Left lung (tissue), 10 donors: ENCODE results near the gene MMP21. TPM values are rescaled to one million over a fixed set of nuclear protein-coding genes. Genes with fewer than 3 reads are reported as not detected.

ENCODE experiments used
- ATAC-seq: fragments of 200-7000 bp; cut with Tn5 transposase; one replicate; pipeline ENCODE4 v1.9.1; 2020; ENCODE audit warnings: moderate library complexity
- DNase-seq, 4 donors: peaks; one replicate each; pipeline ENCODE4 v3.0.0-alpha.2; 2013 to 2020
- H3K27ac ChIP-seq, 2 donors: fragments of 200-600 bp; sonication (generic) in 1 of 2; one replicate each; pipeline versions ENCODE4 v1.5.0 to v1.8.0; 2020 to 2021
- H3K27me3 ChIP-seq, 2 donors: fragments of 200-600 bp; sonication (generic) in 1 of 2; one replicate each; pipeline versions ENCODE4 v1.5.0 to v1.8.0; 2020 to 2021
- H3K36me3 ChIP-seq, 2 donors: fragments of 200-600 bp; sonication (generic) in 1 of 2; one replicate each; pipeline versions ENCODE4 v1.5.0 to v1.8.0; 2020 to 2021
- H3K4me1 ChIP-seq, 2 donors: fragments of 200-600 bp; one replicate each; pipeline ENCODE4 v1.8.0; 2021
- H3K4me3 ChIP-seq, 2 donors: fragments of 200-600 bp; sonication (generic) in 1 of 2; one replicate each; pipeline versions ENCODE4 v1.5.0 to v1.8.0; 2020 to 2021; ENCODE audit warnings: mild to moderate bottlenecking in 1 of 2
- H3K9me3 ChIP-seq, 2 donors: fragments of 200-600 bp; sonication (generic) in 1 of 2; one replicate each; pipeline versions ENCODE4 v1.5.0 to v1.8.0; 2020 to 2021
- intact Hi-C, 2 donors: fragments of 100-400 bp; cut with DNase I; formaldehyde crosslinking; loops; one replicate each; pipeline versions ENCODE4 v1.11.2 to v1.14.2; 2022
- polyA plus RNA-seq, 6 donors: library from polyadenylated mRNA; unstranded; fragments of 120-200 nt; gene quantifications; one replicate each; pipeline ENCODE4 v1.2.1, GENCODE V29; 2013; ENCODE audit not compliant: insufficient read length in 6 of 6
- total RNA-seq, 2 donors: library from RNA; stranded (reverse); fragmentation: NEBNext Ultra II Directional; extraction: Animal tissue kit (Norgen Biotek cat#: 25700); gene quantifications; one replicate each; pipeline ENCODE4 v1.2.1, GENCODE V29; 2021
- TF ChIP-seq, protein P1 (sequence below), 2 donors: fragments of 200-600 bp; sonication (generic) in 1 of 2; IDR thresholded peaks; one replicate each; pipeline versions ENCODE4 v1.5.0 to v1.8.0; 2021; ENCODE audit warnings: antibody characterized with exemption in 2 of 2
- donor health status: DM: no; HTN: yes; CAD: no.
- donor health status: DM: no; HTN: no; CAD: no.

Gene MMP21
- total and polyA plus RNA-seq, 8 donors, result 0.13 to 1.2 (median 0.70) TPM

DNA sequence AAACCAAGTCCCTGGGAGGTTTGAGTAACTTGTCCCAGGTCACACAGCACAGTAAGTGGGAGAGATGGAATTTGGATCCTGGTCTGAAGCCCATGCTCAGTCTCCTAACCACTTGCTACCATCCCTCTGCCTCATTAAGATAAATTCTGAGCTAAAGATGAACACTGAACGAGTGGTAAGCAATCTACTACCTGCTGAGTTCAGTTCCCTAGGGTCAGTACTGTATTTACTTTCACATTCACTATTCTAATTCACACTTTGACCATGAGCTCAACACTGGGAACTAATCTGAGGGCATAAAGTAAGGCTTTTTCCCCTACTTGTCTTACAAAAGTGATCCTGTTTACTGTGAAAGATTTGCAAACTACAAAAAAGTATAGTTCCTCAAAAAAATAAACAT lies 45.1 kb upstream of the MMP21 start:
- no peaks in the 10 kb centered on the region for H3K9me3 ChIP-seq
- H3K36me3 ChIP-seq, result no peaks in the 10 kb centered on the region
- peaks cover 26 to 39% of the 10 kb centered on the region in 2 donors for H3K4me1 ChIP-seq
- TF ChIP-seq, protein P1, sequence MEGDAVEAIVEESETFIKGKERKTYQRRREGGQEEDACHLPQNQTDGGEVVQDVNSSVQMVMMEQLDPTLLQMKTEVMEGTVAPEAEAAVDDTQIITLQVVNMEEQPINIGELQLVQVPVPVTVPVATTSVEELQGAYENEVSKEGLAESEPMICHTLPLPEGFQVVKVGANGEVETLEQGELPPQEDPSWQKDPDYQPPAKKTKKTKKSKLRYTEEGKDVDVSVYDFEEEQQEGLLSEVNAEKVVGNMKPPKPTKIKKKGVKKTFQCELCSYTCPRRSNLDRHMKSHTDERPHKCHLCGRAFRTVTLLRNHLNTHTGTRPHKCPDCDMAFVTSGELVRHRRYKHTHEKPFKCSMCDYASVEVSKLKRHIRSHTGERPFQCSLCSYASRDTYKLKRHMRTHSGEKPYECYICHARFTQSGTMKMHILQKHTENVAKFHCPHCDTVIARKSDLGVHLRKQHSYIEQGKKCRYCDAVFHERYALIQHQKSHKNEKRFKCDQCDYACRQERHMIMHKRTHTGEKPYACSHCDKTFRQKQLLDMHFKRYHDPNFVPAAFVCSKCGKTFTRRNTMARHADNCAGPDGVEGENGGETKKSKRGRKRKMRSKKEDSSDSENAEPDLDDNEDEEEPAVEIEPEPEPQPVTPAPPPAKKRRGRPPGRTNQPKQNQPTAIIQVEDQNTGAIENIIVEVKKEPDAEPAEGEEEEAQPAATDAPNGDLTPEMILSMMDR (IDR thresholded peaks at IDR 0.05), result no peak
- intact Hi-C loops, result no loop called here
- H3K27me3 ChIP-seq, result no peaks in the 10 kb centered on the region
- DNase-seq, result no peak
- H3K27ac ChIP-seq, result no peak overlapping the region
- ATAC-seq, result no peak
- no peak overlapping the region for H3K4me3 ChIP-seq

DNA sequence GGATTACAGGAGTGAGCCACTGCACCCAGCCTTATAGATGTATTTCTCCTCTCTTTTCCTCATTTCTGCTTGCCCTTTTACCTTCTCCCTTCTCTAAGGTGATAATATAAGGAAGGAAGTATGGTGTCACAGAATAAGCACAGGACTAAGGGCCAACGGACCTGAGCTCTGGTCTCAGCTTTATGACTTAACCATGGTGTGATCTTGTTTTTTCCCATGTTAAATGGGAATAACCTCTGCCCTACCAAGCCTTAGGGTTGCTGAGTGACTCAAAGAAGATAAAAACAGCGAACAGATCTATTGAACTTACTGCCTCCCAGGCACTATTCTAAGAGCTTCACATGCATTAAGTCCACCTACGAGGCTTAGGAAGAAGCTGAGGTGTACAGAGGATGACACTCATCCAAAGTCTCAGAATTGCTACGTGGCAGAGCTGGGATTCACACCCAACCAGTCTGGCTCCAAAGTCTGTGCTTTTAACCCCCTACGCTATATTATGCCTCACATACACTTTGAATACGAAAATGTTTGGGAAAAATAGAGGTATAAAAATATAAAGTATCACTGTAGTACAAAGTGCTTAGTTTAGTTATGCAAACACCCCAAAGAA lies 41.8 kb upstream of the MMP21 start:
- Histone ChIP-seq H3K36me3 (peaks cover 0 to 29% of the 10 kb centered on the region in 2 donors), H3K4me3 (no peak overlapping the region), H3K27ac (no peak overlapping the region), H3K4me1 (peaks cover 9 to 17% of the 10 kb centered on the region in 2 donors), H3K9me3 (no peaks in the 10 kb centered on the region), H3K27me3 (no peaks in the 10 kb centered on the region)
- no peak for DNase-seq
- intact Hi-C loops, result no loop called here
- no peak for ATAC-seq
- TF ChIP-seq, protein P1 (IDR thresholded peaks at IDR 0.05), result no peak

DNA sequence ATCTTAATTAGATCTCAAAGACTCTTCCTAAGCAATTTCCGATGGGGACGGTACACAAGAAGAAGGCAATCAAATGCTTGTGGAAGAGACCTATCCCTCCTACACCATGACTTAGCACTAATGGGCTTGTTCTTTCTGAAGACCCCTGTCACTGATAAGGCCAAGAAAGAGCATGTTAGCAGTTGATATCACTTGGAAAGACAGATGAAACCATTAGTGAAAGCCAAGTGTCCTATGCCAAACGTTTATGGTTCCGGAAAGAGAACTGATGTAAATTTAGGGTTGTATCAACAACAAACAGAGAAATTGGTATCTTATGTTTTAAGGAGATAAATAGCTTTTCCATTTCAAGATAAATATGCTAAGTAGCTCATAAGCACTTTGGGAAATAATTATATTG lies 40.9 kb upstream of the MMP21 start:
- TF ChIP-seq, protein P1 (IDR thresholded peaks at IDR 0.05), result no peak
- Histone ChIP-seq H3K9me3 (no peaks in the 10 kb centered on the region), H3K4me1 (peaks cover under 1 to 8% of the 10 kb centered on the region in 2 donors), H3K4me3 (no peak overlapping the region), H3K36me3 (peaks cover 0 to 35% of the 10 kb centered on the region in 2 donors), H3K27me3 (no peaks in the 10 kb centered on the region), H3K27ac (no peak overlapping the region)
- ATAC-seq (no peak), DNase-seq (no peak)
- intact Hi-C loops, result no loop called here

GRCh38 chr10:125815764-125816163 lies 40.1 kb upstream of the MMP21 start:
- ATAC-seq, result no peak
- Histone ChIP-seq H3K27me3 (no peaks in the 10 kb centered on the region), H3K9me3 (no peaks in the 10 kb centered on the region), H3K4me3 (no peak overlapping the region), H3K27ac (no peak overlapping the region), H3K36me3 (peaks cover 0 to 39% of the 10 kb centered on the region in 2 donors), H3K4me1 (peaks cover 0 to under 1% of the 10 kb centered on the region in 2 donors)
- TF ChIP-seq, protein P1 (IDR thresholded peaks at IDR 0.05), result no peak
- DNase-seq, result no peak
- intact Hi-C loops, result no loop called here

GRCh38 chr10:125812128-125812750 lies 36.6 kb upstream of the MMP21 start:
- H3K27me3 ChIP-seq, result no peaks in the 10 kb centered on the region
- peak in 2 of 4 donors; percentile 22 to 53 for DNase-seq
- no peak for ATAC-seq

More at GRCh38 chr10:125812128-125812750, 36.6 kb upstream of the MMP21 start:
- H3K4me1 ChIP-seq, result no peaks in the 10 kb centered on the region
- TF ChIP-seq, protein P1 (IDR thresholded peaks at IDR 0.05), result no peak
- H3K4me3 ChIP-seq, result no peak overlapping the region
- H3K36me3 ChIP-seq, result peaks cover 0 to 67% of the 10 kb centered on the region in 2 donors
- H3K9me3 ChIP-seq, result no peaks in the 10 kb centered on the region
- intact Hi-C loops, result no loop called here
- H3K27ac ChIP-seq, result no peak overlapping the region
